ENCODE results near the gene CIAO2B.

DNA sequence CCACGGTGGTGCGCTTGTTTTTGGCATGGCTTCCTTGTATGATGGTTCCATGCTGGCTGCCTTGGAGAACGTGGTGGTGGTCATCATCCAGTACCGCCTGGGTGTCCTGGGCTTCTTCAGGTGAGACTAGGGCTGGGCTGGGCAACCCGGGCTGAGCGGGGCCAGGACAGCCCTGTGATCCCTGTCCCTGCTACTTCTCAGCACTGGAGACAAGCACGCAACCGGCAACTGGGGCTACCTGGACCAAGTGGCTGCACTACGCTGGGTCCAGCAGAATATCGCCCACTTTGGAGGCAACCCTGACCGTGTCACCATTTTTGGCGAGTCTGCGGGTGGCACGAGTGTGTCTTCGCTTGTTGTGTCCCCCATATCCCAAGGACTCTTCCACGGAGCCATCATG lies 6.0 kb upstream of the CIAO2B start:
- TF ChIP-seq, protein P1, sequence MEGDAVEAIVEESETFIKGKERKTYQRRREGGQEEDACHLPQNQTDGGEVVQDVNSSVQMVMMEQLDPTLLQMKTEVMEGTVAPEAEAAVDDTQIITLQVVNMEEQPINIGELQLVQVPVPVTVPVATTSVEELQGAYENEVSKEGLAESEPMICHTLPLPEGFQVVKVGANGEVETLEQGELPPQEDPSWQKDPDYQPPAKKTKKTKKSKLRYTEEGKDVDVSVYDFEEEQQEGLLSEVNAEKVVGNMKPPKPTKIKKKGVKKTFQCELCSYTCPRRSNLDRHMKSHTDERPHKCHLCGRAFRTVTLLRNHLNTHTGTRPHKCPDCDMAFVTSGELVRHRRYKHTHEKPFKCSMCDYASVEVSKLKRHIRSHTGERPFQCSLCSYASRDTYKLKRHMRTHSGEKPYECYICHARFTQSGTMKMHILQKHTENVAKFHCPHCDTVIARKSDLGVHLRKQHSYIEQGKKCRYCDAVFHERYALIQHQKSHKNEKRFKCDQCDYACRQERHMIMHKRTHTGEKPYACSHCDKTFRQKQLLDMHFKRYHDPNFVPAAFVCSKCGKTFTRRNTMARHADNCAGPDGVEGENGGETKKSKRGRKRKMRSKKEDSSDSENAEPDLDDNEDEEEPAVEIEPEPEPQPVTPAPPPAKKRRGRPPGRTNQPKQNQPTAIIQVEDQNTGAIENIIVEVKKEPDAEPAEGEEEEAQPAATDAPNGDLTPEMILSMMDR (conservative IDR thresholded peaks at IDR 0.05; ENCODE audit: low read depth in 2 of 2) = no peak
- TF ChIP-seq EZH2 (IDR thresholded peaks at IDR 0.05; ENCODE audit: low read depth, unreplicated experiment) (no peak), POLR2AphosphoS5 (IDR thresholded peaks at IDR 0.05; ENCODE audit: low read depth) (no peak), JUNB (IDR thresholded peaks at IDR 0.05; ENCODE audit: unreplicated experiment) (no peak), EZH2phosphoT487 (IDR thresholded peaks at IDR 0.05; ENCODE audit: unreplicated experiment) (no peak)
- TF ChIP-seq, protein P2, sequence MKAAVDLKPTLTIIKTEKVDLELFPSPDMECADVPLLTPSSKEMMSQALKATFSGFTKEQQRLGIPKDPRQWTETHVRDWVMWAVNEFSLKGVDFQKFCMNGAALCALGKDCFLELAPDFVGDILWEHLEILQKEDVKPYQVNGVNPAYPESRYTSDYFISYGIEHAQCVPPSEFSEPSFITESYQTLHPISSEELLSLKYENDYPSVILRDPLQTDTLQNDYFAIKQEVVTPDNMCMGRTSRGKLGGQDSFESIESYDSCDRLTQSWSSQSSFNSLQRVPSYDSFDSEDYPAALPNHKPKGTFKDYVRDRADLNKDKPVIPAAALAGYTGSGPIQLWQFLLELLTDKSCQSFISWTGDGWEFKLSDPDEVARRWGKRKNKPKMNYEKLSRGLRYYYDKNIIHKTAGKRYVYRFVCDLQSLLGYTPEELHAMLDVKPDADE (IDR thresholded peaks at IDR 0.05) = no peak

Data from GM23338 (cell line).